HG02763 (cell line): ENCODE results near the gene PGLYRP3.

Experiments used
- ATAC-seq: cut with Tn5 transposase; IDR thresholded peaks from one replicate; pipeline ENCODE4 v1.9.1; 2021; ENCODE audit warnings: mild to moderate bottlenecking, moderate library complexity; ENCODE audit not compliant: unreplicated experiment

Gene PGLYRP3, protein sequence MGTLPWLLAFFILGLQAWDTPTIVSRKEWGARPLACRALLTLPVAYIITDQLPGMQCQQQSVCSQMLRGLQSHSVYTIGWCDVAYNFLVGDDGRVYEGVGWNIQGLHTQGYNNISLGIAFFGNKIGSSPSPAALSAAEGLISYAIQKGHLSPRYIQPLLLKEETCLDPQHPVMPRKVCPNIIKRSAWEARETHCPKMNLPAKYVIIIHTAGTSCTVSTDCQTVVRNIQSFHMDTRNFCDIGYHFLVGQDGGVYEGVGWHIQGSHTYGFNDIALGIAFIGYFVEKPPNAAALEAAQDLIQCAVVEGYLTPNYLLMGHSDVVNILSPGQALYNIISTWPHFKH

DNA sequence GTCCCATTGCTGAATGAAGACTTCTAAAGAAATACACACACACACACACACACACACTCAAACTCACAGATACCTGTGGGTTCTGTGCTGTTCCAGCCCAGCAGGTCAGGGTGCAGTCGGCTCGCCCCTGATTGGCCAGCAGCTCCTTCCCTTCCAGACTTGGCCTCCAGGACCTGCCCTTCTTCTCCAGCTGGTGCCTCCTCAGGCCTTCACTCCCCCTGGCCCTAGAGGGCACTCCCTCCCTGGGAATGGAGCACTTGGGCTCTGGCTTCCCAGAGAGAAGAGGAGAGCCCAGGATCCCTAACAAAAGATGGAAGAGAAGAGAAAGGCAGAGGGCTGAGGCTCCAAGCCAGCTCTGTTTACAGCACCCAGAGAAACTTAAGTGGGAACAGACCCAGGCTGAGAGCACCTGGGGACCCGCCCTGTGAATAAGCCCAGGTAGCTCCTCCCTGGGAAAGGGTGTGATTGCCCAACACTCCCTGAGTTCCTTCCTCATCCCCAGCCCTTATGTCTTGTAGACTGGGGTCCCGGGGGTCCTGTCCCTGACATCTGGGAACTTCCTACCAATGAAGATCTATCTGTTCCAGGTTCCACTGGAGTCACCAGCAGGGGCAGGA, at the start of gene PGLYRP3:
Gene PGLYRP3, minus strand, starts transcription at position 383 of the 617 bp plus-strand sequence. CDS start 2,287 bp downstream, outside the sequence.
- ATAC-seq, result no peak

DNA sequence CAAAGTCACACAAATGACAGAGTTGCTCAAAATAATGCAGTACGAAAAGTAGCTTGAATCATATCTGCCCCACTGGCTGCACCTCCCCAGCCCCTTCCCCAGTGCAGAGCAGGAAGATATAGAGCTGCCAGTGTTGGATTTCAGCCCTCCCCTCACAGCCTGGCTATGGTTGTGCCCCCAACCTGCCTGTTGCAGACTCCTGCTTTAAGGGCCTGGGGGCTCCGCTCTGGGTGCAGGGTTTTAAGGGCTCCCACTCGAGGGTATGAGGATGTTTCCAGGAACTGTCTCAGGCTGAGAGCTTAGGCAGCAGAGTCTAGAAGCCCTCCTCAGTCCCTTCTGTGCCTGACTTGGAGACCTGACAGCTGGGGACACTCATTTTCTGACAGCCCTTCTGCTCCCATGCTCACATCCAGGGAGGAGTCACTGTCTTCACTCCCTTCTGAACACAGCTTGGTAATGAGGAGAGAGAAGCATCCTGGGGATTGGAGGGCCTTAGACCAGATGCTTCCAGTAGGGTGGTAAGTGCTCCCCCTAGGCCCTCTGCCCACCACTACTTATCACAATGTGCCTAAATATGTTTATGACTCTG, 49.5 kb upstream of the PGLYRP3 start:
- no peak for ATAC-seq

DNA sequence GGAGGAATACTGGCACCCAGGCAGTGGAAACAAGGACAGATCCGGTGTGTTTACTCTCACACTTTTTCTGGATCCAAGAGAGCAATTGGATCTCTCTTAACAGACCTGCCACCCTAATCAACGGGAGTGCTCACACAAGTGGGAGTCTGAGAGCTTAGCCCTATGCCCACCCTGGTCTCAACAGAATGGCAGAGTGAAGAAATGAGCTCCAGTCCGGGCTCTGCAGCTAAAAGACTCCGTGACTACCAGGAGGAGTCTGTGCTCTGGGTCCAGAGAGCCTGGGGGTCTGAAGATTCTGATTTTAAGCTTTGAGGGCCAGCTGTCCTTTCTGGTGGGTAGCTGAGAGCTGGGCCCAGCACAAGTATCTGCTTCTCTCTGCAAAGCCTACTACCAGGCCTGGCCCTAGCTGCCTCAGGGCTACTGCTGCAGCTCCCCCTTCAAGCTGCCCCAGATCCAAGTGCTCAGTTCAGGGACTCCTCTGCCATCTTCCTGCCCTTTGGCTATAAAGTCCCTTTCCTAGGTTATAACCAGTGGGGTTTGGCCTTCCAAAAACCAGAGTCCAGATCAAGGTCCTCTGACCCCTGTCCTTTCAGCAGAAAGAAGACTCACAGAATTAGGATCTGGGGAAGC, 48.8 kb upstream of the PGLYRP3 start:
- no peak for ATAC-seq

DNA sequence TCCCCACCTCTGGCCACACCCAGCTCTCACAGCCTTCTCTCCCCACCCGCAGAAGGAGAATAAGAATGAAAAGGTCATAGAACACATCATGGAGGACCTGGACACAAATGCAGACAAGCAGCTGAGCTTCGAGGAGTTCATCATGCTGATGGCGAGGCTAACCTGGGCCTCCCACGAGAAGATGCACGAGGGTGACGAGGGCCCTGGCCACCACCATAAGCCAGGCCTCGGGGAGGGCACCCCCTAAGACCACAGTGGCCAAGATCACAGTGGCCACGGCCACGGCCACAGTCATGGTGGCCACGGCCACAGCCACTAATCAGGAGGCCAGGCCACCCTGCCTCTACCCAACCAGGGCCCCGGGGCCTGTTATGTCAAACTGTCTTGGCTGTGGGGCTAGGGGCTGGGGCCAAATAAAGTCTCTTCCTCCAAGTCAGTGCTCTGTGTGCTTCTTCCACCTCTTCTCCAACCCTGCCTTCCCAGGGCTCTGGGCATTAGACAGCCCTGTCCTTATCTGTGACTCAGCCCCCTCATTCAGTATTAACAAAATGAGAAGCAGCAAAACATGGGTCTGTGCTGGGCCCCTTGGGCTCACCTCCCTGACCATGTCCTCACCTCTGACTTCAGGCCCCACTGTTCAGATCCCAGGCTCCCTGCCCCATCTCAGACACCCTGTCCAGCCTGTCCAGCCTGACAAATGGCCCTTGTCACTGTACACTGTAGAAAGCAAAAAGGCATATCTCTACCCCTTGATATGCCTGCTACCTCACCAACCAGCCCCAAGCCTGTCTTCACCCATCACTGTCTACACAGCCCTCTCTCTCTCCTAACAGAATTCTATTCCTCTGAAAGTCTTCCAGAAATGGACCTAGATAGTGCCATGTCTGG, 48.1 kb upstream of the PGLYRP3 start:
- ATAC-seq, result no peak

DNA sequence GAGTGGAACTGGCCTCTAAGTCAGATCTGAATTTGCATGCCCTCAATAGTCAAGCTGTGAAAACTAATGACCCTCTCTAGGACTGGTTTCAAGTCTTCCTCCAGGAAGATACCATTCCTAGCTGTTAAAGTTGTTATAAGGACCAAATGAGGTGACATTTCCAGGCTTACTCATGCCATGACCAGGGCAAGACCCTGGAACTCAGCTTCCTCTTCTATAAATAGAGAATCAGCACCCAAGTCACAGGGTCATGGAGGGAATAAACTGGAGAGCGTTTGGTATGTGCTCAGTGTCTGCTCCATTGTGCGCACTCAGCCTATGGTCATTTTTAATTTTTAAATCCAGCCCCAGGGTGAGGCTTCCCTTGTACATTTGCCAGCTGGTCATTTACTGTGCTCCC, 47.4 kb upstream of the PGLYRP3 start:
- ATAC-seq, result no peak

DNA sequence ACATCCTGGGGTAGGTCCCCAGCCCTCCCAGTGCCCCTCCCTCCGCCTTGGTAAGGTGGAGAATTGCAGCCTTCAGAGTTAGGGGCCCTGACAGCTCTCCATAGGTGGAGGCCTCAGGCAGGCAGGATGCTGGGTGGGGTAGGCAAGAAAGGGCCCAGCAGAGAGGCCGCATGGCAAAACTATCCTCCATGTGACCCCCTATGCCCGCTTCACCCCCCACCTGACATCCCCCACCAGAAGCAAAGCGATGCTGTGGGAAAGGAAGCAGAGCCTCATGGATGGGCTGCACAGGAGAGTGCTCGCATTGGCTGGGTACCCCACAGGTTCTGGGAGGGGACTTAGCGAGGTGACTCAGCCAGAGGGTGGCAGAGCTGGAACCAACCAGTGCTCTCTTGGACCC, 46.5 kb upstream of the PGLYRP3 start:
- no peak for ATAC-seq

DNA sequence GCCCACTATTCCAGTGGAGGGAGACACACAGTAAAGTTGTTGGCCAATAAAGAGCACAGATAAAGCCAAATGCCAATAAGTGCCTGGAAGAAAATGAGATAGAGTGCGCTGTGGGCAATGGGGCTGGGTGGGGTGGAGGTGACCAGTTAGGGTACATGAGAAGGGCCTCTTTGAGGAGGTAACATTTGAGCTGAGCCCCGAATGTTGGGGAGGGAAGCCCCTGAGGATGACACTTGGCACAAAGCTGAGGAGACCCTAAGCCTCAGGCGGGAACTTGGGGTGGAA, 45.9 kb upstream of the PGLYRP3 start:
- ATAC-seq, result no peak

DNA sequence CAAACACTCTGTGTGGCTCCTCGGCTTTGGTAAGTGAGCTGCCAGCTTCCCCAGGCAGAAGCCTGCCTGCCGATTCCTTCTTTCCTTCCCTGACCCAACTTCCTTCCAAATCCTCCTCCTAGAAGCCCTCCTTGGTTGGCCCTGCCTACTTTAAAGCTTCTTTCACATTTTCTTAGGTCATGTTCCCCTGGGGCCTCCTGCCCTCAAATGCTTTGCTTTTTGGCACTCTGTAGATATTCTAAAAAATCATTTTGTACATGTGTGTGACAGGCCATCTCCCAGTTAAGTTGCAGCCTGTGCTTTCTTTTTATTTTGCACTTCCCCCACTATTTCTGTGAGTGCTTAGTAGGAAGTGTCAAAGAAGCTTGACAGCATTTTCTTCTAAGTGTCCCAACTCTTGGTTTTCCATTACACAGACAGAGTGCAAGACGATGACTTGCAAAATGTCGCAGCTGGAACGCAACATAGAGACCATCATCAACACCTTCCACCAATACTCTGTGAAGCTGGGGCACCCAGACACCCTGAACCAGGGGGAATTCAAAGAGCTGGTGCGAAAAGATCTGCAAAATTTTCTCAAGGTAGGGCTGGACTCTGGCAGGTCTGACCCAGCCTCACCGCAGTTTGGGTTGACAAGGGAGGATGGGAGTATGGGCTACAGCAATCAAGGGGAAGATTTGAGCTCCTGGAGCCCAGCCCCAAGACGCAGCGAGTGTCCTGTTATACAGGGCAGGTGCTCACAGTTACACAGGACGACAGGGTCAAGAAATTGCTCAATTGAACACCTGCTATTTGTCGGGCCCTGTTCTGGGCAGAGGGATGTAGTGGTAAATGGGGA, 45.3 kb upstream of the PGLYRP3 start, which contains the start of gene S100A9:
Gene S100A9, plus strand, starts transcription at position 2 of the 838 bp plus-strand sequence. Its CDS starts 430 bp downstream, at position 432.
- ATAC-seq, result no peak

DNA sequence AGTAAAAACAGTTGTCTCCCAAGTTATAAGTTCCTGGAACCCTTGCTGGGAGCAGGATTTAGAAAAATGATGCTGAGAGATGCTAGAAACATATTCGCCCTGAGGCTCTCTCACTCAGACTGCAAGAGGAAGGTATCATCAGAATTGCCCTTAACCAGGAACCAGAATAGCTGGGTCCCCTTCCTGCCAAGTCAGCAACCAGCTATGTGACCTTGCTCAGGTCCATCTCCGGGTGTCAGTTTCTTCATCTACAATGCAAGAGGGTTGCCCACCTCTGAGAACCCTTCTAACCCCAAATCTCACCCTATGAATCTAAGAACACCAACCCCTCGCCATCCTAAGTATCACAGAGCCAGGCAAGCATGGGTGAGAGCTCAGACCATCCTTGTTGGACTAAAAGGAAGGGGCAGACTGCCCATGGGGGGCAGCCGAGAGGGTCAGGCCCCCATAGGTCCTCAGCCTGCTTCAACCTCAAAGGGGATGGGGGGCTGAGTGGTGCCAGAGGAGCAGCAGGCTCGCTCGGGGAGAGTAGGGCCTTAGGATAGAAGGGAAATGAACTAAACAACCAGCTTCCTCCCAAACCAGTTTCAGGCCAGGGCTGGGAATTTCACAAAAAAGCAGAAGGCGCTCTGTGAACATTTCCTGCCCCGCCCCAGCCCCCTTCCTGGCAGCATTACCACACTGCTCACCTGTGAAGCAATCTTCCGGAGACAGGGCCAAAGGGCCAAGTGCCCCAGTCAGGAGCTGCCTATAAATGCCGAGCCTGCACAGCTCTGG, 44.5 kb upstream of the PGLYRP3 start:
- no peak for ATAC-seq

DNA sequence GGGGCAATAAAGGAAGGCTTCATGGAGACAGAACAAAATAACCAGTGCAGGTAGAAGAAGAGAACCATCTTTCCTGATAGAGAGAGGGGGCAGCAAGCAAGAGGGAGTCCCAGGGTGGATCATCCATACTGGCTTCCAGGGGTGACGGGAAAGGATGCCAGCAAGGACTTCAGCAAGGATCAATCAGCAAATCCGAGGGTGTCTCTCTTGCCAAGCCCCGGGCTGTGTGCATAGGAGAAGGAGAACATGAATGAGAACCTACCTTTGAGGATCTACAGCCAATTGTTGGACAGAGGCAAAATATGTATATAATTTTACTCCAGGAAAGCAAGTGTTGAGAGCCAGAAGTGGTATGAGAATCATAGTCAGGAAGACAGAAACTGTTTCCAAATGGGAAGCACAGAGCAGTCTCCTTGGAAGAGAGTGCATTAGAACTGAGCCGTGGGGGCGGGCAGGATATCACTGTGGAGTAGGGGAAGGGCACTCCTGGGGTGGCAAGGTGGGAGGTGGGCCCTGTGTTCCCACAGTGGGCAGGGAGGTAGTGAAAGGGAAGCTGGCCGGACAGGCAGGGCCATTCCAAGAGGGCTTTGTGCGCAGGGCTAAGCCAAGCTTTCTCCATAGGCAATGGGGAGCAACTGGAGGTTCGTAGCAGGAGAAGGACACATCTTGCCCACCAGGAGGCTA, 43.8 kb upstream of the PGLYRP3 start:
- ATAC-seq, result no peak

DNA sequence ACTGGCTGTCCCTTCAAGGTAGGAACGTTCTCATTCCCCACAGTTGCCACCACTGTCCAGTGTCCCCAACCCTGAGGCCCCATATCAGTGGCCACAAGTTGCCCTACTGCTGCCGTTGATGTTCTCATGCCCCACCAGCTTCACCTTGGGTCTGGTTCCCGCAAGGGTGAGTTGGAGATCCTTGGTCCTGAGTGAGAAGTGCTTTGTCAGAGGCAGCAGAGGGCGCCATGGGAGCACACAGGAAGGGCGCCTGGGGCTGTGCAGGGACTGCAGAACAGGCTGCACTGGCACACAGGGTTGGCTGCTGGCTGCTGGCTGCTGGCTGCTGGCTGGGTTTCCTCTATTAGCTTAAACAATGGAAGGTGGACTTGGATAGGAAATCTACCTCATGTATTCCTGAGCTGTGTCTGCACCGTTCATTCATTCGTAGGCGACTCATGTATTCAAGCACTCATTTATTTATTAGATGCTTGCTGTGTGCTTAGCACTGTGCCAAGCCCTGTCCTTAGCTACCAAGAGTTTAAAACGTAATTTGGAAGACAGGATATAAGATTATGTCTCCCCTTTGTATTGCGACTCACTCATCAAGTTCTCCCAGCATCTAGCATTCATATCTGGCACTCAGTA, 42.8 kb upstream of the PGLYRP3 start:
- no peak for ATAC-seq

DNA sequence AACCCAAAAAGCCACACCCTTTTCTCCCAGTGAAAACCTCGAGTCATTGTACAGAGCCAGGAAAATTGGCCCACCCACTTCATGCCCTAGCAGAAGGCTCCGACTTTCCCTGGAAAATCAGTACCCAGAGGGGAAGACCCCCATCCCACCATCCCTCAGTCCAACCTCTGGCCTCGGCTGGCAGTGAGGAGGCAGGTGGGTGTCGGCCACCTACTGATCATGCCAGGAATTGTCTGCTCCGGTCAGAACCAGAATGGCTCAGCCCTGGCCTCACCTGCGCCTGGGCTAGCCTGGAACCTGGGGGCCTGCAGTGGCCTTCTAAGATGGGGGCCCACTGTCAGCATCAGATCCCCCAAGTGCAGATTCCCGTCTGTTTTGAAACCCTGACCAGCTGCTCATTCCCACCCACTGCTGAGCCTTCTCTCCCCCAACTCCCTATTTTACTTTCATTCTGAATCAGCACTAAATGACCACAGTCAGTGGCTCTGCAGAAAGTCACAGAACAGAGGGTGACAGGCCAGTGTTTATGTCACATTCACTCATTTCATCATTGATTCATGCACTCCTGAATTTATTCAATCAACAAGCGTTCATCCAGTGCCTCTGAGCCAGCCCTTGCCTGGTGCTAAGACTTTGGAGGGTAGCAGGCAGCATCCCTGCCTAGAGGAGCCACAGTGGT, 41.9 kb upstream of the PGLYRP3 start:
- no peak for ATAC-seq

DNA sequence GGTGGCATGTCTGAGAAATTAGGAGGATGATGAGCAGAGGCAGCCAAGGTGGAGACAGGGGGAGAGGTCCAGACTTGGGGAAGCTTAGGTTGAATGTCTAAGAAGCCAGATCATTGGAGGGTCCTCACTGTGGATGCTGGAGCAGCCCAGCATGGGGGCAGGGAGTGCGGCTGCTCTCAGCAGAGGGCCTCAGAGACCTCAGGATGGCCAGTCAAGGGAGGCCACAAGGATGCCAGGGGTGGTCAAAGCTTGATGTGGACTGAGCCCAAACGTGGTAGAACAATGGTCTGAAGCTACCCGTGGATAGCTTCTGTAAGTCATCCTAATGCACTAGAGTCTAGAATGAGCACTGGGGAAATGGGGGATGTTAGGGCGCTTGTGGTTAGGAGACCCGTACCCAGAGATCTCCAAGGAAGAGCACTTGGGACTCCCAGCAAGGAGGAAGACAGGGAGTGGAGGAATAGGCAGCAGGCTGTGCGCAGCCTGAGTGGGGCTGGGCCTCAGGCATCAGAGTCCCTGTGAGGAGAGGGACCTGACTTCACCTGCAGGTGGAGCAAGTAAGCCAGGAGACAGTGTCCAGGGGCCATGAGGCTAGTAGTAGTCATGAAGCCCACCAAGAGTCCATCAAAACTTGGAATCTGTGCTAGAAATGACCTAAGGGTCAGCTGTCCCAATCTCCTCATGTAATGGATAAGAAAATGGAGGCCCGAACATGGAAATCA, 40.6 kb upstream of the PGLYRP3 start:
- no peak for ATAC-seq

DNA sequence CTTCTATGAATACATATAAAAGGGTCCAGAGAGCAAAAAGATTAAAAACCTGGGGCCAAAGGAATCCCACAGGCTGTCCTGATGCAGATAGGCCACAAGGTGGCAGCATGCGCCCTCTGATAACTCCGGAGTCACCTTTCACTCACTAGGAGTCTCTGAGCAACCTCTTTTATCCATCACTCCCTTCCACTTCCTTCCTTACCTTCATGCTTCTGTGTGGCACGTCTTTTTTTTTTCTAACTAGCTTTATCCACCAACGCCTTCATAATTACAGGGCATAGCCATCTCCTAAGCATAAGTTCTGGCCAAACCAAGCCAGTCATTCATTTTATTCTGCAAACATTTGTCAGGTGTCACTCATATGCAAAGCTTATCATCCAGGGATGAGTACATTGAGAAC, 39.8 kb upstream of the PGLYRP3 start:
- no peak for ATAC-seq

DNA sequence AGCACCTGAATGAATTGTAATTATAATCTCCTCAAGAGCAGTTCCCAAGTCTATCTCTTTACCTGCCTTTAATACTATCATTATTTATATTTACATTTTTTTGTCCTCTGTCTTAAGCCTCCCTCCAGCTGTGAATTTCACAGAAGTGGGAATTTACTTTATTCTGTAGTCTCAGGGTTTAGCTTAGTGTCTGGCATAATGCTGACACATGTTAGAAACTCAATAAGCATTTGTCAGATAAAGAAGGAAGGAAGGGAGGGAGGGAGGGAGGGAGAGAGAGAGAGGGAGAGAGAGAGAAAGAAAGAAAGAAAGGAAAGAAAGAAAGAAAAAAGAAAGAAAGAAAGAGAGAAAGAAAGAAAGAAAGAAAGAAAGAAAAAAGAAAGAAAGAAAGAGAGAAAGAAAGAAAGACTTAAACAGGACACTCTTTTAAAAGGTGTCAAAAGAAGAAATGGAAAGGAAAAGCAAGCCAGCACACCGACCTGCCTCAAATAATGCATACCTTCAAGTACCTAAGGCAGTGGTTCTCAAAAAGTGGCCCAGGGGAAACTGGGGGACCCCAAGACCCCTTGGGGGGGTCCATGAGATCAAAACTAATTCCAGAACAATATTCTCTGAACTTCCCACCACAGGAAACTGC, 37.7 kb upstream of the PGLYRP3 start:
- ATAC-seq, result no peak
